NOMO-1 treated with dmso at 0.1 percent for 144 hours (cell line): ENCODE measurements around the gene SETD3.

ENCODE experiments used
- DNase-seq: peaks from one replicate; lab custom pipeline; 2025; ENCODE audit not compliant: unreplicated experiment; lab: John Stamatoyannopoulos, UW

SETD3 gene

GRCh38 chr14:99479906-99480869 is at the start of gene SETD3:
SETD3 (minus strand) TSS chr14:99480859; CDS start chr14:99465805, 15,054 bp downstream.
- peak; percentile 36 for DNase-seq

DNA sequence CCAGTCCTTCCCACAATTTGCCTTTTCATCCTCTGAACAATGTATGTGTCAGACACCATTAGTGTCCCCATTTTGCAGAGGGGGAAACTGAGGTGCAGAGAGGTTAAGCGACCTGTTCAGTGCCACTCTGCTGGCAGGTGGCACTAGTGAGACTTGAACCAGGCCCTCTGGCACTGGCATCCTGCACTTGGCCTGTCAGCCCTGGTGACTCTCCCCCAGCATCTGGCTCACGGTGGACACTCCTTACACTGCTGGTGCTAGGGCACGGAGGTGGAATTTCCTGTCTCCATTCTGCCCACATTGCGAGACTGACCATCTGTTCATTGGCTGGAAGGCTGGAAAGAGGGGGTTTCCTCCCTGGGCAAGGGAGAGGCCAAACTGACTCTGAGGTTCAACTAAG is 49.2 kb upstream of the SETD3 start:
- no peak for DNase-seq

DNA sequence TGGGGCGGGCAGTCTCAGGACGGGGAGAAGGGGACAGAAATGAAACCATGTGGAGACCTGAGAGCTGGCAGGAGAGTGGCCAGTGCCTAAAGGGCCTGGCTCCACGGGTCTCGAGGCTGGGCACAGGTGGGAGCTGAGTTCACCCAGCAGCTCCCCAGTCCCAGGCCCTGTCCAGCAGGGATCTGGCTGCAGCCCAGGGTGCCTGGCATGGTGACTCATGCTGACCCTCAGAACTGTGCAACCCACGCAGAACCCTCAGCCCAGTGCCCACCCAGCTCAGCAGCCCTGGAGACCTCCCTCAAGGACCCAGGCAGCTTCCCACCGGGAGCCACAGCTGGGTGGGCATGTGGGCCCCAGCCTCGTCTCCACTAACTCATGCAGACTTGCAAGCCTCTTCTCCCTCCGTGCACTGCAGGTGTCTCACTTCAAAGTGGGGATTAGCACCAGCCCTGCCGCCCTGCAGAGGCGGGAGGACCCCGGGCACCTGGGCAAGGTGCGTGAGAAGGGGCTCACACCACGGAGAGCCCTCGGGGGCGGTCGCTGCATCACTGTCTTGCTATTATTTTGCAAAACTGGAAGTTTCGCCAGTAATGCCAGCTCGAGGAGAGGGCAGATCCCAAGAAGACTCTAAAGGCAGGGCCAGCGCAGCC is 46.9 kb upstream of the SETD3 start:
- no peak for DNase-seq

GRCh38 chr14:99527026-99527425 is 46.4 kb upstream of the SETD3 start:
- no peak for DNase-seq

- DNase-seq, result no peak
Observed at GRCh38 chr14:99525699-99526080, 45.0 kb upstream of the SETD3 start.

DNA sequence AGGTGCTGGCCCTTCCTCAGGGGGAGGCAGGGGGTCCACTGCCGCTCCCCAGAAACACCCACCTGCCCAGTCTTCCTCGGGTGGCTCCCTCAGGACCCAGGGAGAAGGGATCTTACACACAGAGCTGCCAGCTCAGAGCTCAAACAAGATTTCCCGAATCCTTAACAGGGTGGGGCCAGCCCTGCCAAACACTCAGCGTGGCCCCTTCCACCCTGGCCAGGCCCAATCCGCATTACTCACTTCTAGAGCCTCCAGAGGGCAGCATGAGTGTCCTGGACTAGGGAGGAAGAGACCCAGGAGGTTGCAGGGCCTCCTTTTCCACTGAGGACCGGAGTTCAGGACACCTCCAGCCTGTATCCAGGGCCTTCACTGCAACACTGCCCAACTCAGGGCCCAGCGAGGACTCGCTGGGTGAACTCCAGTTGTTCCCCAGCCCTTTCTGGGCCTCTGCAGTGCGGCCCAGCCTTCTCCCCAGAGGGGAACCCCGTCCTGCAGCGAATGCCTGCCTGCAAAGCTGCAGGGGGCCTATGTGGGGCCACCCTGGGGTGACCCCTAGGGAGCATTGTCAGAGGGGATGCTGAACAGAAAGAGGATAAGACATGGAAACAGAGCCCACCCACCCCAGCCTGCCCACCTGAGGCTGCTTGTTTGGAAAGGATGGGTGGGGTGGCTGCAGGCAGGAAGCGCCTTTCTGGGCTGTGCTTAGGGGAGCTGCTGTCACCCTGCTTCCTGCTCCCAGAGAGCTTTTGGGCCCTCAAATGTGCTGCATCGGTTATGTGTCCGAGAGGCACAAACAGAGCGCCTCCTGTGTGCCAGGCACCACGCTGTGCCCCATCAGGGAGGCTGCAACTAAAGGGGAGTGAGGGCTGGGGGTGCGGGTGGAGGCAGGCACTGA is 44.4 kb upstream of the SETD3 start:
- no peak for DNase-seq

DNA sequence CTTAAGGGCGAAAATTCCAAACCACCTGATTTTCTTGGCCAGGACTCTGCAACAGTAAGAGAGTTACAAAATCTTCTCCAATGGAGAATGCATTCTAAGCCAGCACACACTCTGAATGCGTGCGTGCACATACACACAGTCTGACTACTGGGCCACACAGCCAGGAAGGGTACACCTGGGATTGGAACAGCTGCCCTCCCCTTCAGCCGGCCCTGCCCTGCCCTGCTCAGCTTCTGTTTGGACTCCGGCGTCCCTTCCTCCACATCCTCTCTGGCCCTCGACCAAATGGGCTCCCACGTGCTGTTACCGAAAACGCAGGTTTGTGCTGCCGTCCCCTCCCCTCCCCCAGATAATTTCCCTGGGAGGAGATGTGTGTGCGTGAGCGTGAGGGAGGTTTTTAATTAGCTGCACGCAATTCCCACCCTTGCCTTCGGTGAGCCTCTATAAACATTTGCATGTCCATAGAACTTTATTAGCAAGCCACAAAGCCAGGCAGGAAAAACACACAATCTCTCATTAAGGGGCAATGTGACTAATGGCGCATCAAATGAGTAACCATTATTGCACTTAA is 43.5 kb upstream of the SETD3 start:
- DNase-seq, result no peak

GRCh38 chr14:99523704-99524055 is 43.0 kb upstream of the SETD3 start:
- no peak for DNase-seq

- no peak for DNase-seq
Observed at GRCh38 chr14:99522934-99523703, 42.5 kb upstream of the SETD3 start.

GRCh38 chr14:99522457-99522891 is 41.8 kb upstream of the SETD3 start:
- DNase-seq, result no peak

- no peak for DNase-seq
Observed at GRCh38 chr14:99522025-99522401, 41.4 kb upstream of the SETD3 start.

- no peak for DNase-seq
Observed at GRCh38 chr14:99521176-99522024, 40.7 kb upstream of the SETD3 start.

DNA sequence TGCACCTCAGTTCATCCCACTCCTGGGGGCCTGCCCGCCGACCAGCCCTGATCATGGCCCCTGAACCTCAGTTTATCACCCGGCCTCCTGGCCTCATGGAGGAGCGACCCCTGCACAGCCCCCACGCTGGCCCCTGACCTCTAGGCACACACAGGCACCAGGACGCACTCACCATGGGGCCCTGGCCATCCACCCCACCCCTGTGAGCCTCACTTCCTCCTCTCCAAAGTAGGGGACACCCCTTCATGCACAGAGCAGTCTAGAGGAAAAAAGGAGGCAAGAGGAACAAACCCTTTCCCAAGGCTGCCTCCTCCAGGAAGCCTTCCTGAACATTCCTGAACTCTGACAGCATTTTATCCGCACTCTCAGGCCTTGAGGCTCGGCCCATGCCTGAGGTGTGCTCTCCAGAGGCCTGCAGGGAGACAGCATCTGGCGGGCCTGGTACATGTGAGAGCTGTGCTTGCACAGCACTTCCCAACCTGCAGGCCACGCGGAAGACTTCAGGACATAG is 40.0 kb upstream of the SETD3 start:
- DNase-seq, result no peak

DNA sequence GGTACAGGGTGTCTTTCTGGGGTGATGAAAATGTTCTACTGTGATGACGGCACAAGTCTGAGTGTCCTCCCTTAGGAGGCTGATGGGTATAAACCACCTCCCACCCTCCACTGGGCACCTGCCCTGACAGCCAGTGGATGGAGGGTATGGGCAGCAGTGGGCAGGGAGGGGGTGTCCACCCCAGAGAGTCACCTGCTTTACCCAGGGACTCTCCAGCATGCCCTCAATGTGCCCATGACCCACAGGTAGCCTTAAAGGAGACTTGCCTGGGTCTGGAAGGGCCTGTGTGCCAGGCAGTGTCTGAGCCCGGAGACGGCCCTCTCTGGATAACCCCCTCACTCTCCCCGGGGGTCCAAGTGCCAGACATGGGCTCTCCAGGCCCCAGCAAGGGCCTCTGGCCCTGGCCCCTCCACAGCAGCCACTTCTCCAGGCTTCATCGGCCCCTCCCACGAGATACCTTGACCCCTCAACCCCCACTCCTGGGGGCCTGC is 39.3 kb upstream of the SETD3 start:
- no peak for DNase-seq

DNA sequence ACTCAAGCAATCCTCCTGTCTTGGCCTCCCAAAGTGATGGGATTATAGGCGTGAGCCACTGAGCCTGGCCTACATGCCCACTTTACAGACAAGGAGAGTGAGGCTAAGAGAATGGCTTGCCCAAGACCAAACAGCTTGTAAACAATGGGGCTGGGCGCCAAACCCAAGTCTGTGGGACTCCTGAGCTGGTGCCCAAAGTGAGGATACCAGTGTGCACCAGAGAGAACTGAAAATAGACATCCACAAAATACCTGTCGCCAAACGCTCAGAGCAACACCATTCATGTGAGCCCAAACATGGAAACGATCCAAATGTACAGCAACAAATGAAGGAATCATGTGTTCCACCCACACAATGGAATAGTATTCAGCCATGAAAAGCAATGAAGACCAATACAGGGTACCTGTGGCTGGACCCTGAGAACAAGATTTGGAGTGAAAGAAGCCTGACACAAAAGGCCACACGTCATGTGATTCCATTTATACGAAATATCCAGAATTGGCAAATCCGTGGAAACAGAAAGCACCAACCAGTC is 38.8 kb upstream of the SETD3 start:
- no peak for DNase-seq

DNA sequence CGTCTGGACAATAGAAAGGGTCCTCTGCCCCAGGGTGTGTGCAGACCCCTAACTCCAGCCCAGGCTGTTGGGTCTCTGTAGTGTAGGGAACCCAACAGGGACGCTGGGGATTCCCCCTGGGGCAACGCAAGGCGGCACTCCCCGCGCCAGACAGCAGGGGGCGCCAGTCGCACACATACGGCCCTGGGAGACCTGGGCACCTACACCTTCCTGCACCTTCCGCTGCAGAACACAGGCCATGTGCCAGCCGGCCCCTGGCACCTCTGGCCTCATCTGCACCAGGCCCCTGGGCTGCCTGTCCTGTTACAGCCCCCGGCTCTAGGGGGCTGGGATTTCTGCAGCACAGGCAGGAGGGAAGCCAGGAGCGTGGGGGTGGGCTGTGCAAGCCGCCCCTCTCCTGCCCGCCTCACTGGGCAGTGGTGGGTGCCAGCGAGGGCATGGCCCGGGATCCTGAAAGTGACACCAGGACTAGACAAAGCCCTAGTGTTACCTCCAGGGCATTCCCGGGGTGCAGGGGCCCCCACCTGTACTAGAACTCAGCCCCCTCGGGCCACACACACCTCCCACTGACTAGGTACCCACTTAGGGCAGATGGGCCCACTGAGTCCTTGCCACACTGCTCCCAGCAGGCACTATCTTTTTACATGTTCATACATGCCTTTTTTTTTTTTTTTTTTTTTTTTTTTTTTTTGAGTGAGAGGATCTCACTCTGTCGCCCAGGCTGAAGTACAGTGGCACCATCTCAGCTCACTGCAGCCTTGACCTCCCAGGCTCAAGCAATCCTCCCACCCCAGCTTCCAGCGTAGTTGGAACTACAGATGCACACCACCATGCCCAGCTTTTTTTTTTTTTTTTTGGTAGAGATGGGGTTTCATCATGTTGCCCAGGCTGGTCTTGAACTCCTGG is 38.0 kb upstream of the SETD3 start:
- DNase-seq, result peak; percentile 5

GRCh38 chr14:99517643-99518381 is 37.2 kb upstream of the SETD3 start:
- DNase-seq, result no peak
